ENCODE data around the gene VWF.

Gene VWF

DNA sequence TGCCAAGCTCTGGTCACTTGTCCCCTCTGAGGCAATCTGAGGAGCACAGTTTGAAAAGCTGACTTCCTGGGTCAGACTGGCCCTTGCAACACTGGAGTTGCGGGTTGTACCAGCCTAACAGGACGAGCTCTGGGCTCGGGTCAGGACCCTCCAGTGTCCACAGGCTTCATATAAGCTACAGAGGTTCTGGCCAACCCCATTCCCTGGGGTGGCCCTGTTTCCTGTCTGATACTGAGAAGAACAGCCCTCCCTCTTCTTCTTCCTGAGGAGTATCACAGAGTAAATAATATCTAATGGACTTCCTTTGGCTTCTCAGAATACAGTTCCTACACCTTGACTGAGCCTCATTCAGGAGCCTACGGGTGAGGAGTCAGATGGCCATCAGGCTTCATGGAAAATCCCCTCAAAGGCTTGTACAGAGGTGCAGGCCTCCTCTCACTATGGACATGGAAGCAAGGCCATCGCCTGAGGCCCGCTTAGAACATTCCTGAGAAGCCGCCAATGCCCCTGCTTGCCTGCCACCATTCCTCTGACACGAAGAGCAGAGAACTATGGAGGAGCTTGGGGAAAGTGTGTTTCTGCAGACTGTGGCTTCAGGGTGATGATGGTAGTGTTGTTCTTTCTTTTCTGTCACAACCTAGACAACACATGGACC, 150.9 kb downstream of the VWF start:
- Histone ChIP-seq H3K4me1 (ENCODE audit: insufficient read depth, low read length) (no peaks in the 10 kb centered on the region), H3K27me3 (ENCODE audit: insufficient read depth, low read length) (no peaks in the 10 kb centered on the region), H3K9me3 (ENCODE audit: low read length) (no peaks in the 10 kb centered on the region)

DNA sequence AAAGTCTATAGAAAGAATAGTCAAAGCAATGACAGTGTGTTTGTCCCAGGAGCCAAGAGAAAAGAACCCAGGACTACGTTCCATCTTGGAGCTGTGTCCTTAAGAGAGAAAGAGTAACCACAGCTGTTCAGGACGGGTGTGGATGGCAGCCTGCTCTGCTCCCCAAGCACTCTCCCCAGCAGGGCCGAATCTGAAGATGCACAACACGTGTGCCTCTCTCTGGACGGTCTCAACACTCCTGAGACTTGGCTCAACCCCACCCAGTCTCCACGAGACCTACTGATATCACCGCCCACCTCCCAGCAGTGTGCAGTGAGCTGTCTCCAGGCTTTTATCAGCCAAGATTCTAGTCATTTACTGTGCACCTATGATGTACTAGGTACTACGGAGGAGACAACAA, 152.1 kb downstream of the VWF start:
- H3K4me3 ChIP-seq (ENCODE audit: low read length): no peak overlapping the region
- no peak overlapping the region for H2AFZ ChIP-seq (ENCODE audit: low read depth, low read length)
- no peaks in the 10 kb centered on the region for H3K4me1 ChIP-seq (ENCODE audit: insufficient read depth, low read length)
- H3K9me3 ChIP-seq (ENCODE audit: low read length): no peaks in the 10 kb centered on the region
- no peaks in the 10 kb centered on the region for H3K27me3 ChIP-seq (ENCODE audit: insufficient read depth, low read length)
- H3K36me3 ChIP-seq (ENCODE audit: insufficient read depth, low read length): no peaks in the 10 kb centered on the region

More for the DNA sequence above, 150.9 kb downstream of the VWF start:
- Histone ChIP-seq H2AFZ (ENCODE audit: low read depth, low read length) (no peak overlapping the region), H3K4me3 (ENCODE audit: low read length) (no peak overlapping the region), H3K36me3 (ENCODE audit: insufficient read depth, low read length) (no peaks in the 10 kb centered on the region)

DNA sequence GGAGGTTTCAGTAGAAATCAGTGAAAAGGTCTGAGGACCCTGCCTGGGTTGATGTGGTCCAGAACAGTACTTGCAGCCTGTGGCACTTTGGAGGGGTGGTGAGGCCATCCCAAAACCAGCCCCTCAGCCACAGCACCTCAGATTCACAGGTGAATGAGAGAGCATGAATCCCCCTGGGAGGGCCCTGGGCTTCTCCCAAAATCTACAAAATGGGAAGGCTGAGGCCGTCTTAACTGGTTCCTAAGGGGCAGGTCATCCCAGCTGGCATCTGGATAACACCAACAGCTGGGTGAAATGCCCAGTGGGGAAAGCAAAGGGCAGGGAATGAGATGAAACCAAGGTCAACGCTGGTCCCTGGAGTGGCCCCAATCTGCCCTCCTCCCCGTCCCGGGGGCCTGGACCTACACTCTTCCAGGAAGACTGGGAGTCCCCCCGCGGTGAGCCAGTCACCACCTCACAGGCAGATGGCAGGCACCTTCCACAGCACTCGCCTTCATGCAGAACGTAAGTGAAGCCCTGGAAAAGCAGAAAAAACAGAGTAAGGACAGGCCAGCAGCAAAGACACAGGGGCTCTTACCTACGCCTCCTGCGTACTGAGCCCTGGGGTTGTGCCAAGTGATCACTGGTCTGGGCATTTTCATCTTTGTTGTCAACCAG, 153.1 kb downstream of the VWF start:
- H3K9me3 ChIP-seq (ENCODE audit: low read length): no peaks in the 10 kb centered on the region
- H2AFZ ChIP-seq (ENCODE audit: low read depth, low read length): no peak overlapping the region
- H3K4me1 ChIP-seq (ENCODE audit: insufficient read depth, low read length): no peaks in the 10 kb centered on the region
- no peaks in the 10 kb centered on the region for H3K36me3 ChIP-seq (ENCODE audit: insufficient read depth, low read length)
- H3K27me3 ChIP-seq (ENCODE audit: insufficient read depth, low read length): no peaks in the 10 kb centered on the region
- H3K4me3 ChIP-seq (ENCODE audit: low read length): no peak overlapping the region

DNA sequence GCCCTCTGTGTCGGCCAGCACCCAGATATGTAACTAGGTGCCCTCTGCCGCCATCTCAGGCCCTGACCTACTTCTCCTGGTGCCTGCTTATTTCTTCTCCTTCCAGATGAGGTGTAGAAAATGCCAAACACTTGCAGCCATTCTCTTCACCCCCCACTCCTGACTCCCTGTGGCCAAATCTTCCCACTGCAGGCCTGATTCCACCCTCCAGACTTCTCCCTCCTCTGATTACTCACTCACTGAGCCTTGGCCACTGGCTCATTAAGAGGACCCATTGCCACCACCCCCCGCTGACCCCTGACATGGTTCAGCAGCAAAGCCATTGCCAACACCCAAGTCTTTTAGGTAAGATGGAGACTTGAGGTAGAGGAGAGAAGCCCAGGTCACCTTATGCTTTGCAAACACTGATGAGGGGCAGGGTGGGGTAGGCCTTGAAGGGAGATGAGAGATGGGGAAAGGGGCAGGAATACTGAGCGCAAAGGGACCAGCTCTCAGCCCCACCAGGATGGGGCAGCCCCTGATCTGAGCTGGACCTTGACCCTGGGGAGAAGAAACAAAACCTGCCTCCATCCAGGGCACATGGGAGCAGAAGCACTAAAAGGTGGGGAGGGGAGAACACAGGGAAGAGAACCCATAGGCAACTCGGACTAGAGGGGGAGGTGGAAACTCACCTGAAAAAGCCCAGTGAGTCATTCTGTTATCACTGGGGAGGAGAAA, 154.3 kb downstream of the VWF start:
- Histone ChIP-seq H2AFZ (ENCODE audit: low read depth, low read length) (no peak overlapping the region), H3K4me3 (ENCODE audit: low read length) (no peak overlapping the region), H3K36me3 (ENCODE audit: insufficient read depth, low read length) (no peaks in the 10 kb centered on the region), H3K9me3 (ENCODE audit: low read length) (no peaks in the 10 kb centered on the region), H3K27me3 (ENCODE audit: insufficient read depth, low read length) (peaks cover 2% of the 10 kb centered on the region), H3K4me1 (ENCODE audit: insufficient read depth, low read length) (no peaks in the 10 kb centered on the region)

DNA sequence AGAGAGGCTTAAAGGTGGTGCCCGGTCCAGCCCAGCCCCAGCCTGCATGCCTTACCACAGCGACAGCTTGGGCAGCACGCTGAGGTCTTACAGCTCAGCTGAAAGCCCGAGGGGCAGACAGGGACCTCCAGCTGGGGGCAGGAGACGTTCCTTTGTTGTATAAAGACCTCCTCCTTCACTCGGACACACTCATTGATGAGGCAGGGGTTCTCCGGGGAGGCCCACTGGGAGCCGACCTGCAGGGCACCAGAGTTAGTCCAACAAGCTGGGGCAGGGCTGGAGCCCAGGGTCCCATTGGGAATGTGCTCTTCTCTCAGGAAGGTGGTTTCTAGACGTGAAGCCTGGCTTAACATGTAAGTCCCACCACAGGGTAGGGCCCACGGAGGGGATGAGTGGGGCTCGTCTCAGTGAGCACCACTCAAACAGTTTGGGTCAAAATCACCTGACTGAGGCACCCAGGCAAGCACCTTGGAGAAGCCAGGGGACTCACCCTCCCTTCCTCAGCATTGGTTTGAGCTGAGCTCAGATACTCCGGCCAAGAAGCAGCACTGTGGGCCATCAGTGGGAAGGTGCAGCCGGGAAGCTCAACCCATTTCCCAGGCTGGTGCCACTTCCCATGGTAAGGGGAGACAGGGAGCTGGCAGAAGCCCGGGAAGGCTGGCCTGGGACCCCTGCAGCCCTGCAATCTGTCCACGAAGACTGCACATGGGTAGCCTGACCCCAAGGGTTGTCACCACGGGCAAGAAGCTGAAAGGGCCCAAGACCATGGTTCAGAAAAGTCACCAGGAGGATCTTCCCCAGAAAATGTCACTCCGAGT, 155.1 kb downstream of the VWF start:
- H3K9me3 ChIP-seq (ENCODE audit: low read length): no peaks in the 10 kb centered on the region
- H2AFZ ChIP-seq (ENCODE audit: low read depth, low read length): no peak overlapping the region
- no peaks in the 10 kb centered on the region for H3K36me3 ChIP-seq (ENCODE audit: insufficient read depth, low read length)
- peaks cover 7% of the 10 kb centered on the region for H3K27me3 ChIP-seq (ENCODE audit: insufficient read depth, low read length)
- no peak overlapping the region for H3K4me3 ChIP-seq (ENCODE audit: low read length)
- peaks cover 2% of the 10 kb centered on the region for H3K4me1 ChIP-seq (ENCODE audit: insufficient read depth, low read length)

DNA sequence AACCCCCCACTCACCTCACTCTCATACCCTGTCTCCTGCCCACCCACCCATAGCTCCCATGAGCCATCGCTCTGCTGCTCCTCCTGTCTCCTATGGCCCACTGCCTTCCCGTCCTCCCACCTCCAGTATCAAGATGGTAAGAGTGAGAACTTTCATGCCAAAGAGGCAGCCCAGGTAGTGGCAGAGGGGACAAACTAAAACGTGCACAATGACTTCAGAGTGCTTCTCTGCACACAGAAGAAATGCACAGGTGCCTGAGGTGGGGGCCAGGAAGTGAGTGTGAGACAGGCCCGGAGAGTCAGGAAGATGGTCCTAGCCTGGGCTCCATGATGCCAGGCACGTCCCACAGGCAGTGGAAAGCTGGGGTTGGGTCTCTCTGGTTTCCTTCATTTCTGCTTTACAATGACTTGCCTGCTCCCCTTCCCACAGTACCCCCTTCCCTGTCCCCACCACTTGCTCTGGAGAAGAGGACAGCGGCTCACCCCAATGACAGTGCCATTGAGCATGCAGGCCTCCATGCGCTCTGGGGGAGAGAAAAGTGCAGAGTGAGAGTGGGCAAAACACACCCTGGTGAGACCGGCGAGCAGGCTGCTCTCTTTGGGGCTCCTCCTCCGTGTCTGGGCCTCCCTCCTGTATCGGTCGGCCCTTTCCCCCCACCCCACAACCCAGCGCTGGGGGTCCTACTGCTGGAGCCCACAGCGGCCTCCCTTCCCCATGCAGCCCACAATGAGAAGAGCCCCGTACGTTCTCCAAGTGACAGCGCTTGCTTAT, 156.6 kb downstream of the VWF start:
- Histone ChIP-seq H3K36me3 (ENCODE audit: insufficient read depth, low read length) (no peaks in the 10 kb centered on the region), H2AFZ (ENCODE audit: low read depth, low read length) (no peak overlapping the region), H3K27me3 (ENCODE audit: insufficient read depth, low read length) (peaks cover 10% of the 10 kb centered on the region)

DNA sequence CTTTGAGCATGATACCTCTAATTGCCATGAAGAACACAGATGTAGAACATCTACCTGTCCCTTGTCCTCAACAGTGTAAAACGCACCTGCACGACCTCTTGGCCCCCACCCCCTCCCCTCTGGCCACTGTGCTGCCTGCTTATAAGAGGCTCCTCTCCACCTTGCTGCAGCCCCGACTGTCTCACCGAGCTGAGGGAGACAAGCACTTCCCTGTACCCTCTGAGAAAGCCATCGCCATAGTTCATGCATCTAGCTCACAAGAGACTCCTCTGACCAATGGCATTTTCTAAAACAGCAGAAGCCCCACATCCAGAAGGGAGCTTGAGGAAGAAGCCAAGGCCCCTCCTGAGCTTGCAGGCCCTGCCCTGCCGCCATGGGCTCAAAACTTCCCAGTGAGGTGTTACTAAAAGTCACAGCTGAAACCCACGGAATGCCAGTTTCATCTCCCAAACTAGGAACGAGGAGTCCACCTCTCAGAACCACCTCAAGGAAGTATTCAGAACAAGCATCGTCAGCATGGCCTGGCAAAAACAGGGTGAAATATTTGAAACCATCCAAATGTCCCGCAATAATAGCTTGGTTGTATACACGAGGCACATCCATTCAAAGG, 157.9 kb downstream of the VWF start:
- H3K9me3 ChIP-seq (ENCODE audit: low read length): no peaks in the 10 kb centered on the region
- peaks cover 10% of the 10 kb centered on the region for H3K27me3 ChIP-seq (ENCODE audit: insufficient read depth, low read length)
- no peaks in the 10 kb centered on the region for H3K36me3 ChIP-seq (ENCODE audit: insufficient read depth, low read length)
- H3K4me3 ChIP-seq (ENCODE audit: low read length): no peak overlapping the region
- H3K4me1 ChIP-seq (ENCODE audit: insufficient read depth, low read length): peaks cover 2% of the 10 kb centered on the region
- no peak overlapping the region for H2AFZ ChIP-seq (ENCODE audit: low read depth, low read length)

More for the DNA sequence above, 156.6 kb downstream of the VWF start:
- H3K9me3 ChIP-seq (ENCODE audit: low read length): no peaks in the 10 kb centered on the region
- peaks cover 2% of the 10 kb centered on the region for H3K4me1 ChIP-seq (ENCODE audit: insufficient read depth, low read length)
- no peak overlapping the region for H3K4me3 ChIP-seq (ENCODE audit: low read length)

DNA sequence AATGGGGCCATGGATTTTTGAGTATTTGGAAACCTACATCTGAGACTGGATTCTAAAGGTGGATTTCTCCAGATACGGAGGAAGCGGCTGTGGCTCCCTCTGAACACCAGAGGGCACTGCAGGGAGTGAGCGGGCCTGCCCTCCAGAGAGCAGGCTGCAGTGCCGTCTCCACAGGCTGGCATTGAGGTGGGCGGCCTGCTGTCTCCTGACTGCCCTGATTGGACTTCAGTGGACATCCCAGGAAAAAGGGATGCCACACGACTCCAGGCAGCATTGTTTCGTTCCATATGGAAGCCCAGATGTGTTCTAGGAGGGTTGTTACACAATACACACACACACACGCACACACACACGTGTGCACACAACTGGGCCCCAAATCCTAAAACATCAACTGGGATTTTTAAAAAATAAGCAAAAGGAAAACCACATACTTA, 158.5 kb downstream of the VWF start:
- Histone ChIP-seq H3K4me3 (ENCODE audit: low read length) (no peak overlapping the region), H3K9me3 (ENCODE audit: low read length) (no peaks in the 10 kb centered on the region), H3K27me3 (ENCODE audit: insufficient read depth, low read length) (peaks cover 10% of the 10 kb centered on the region), H3K36me3 (ENCODE audit: insufficient read depth, low read length) (no peaks in the 10 kb centered on the region), H2AFZ (ENCODE audit: low read depth, low read length) (no peak overlapping the region), H3K4me1 (ENCODE audit: insufficient read depth, low read length) (peaks cover 2% of the 10 kb centered on the region)

DNA sequence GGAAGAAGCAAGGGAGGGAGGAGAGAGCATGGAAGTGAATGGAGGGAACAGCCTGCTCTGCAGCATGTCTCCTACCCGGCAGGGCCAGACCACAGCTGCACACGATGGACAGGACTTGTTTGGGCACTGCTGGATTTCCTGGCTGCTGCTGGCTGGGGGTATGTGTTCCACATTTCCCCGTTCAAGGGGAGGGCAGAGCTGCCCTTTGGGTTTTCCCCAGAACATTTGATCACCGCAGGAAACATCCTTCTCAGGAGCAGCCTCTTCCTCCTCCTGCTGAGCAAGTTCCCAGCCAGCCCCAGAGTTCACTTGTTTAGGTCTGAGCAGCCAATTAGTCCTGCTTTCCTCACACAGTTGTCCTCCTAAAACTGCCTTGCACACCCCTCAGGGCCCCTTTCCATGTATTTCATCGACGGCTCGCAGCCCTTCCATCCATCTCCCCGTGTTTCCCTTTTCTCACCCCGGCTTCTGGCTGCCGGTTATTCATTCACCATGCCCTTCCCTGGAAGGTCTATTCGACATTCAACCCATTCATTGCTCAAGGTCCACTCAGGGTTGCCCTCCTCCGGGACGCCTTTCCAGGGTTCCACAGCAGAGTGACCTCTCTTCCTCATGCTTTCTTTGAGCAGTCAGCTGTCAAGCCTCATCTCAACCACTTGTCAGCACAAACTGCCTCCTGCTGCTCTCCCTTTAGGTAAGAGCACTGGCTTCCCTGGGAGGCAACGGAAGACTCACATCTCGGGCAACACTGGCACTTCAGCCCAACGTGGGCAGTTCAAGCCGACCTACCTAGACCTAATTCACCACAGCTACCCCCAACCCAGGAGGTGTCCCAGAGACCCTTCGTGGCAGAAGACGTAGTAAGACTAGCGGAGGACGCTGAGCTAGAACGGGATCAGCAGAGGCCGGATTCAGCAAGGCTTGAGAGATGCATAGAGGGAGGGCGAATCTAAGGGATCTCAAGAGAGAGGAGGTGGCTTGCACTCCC, 159.3 kb downstream of the VWF start:
- Histone ChIP-seq H3K27me3 (ENCODE audit: insufficient read depth, low read length) (peaks cover 10% of the 10 kb centered on the region), H3K4me1 (ENCODE audit: insufficient read depth, low read length) (peaks cover 2% of the 10 kb centered on the region), H3K9me3 (ENCODE audit: low read length) (no peaks in the 10 kb centered on the region), H3K4me3 (ENCODE audit: low read length) (no peak overlapping the region), H2AFZ (ENCODE audit: low read depth, low read length) (no peak overlapping the region), H3K36me3 (ENCODE audit: insufficient read depth, low read length) (no peaks in the 10 kb centered on the region)

DNA sequence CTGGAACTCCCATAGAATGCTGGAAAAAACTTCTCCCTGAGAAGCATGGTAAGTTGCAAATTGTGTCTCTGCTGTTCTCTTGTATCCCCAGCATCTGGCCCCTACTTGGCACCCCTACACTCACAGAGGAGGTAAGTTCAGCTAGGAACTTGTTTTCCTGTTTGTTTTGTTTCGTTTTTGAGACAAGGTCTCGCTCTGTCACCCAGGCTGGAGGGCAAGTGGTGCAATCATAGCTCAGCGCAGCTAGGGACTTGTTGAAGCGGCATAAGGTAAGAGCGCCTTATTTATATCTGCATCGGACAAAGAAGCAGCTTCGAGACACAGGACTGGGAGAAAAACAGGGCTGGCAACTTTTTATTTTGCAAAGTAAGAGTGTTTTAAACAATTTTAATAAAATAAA, 161.0 kb downstream of the VWF start:
- Histone ChIP-seq H2AFZ (ENCODE audit: low read depth, low read length) (no peak overlapping the region), H3K36me3 (ENCODE audit: insufficient read depth, low read length) (no peaks in the 10 kb centered on the region), H3K4me1 (ENCODE audit: insufficient read depth, low read length) (peaks cover 2% of the 10 kb centered on the region), H3K27me3 (ENCODE audit: insufficient read depth, low read length) (peaks cover 10% of the 10 kb centered on the region), H3K4me3 (ENCODE audit: low read length) (no peak overlapping the region), H3K9me3 (ENCODE audit: low read length) (no peaks in the 10 kb centered on the region)

DNA sequence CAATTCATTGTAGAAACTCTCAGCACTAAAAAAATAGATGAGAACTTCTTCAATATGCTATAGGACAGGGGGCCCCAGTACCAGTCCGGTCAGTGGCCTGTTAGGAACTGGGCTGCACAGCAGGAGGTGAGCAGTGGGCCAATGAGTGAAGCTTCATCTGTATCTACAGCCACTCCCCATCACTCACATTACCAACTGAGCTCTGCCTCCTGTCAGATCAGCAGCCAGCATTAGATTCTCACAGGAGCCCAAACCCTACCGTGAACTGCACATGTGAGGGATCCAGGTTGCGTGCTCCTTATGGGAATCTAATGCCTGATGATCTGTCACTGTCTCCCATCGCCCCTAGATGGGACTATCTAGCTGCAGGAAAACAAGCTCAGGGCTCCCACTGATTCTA, 163.7 kb downstream of the VWF start:
- Histone ChIP-seq H3K27me3 (ENCODE audit: insufficient read depth, low read length) (peaks cover 10% of the 10 kb centered on the region), H3K9me3 (ENCODE audit: low read length) (no peaks in the 10 kb centered on the region), H2AFZ (ENCODE audit: low read depth, low read length) (no peak overlapping the region), H3K36me3 (ENCODE audit: insufficient read depth, low read length) (no peaks in the 10 kb centered on the region), H3K4me3 (ENCODE audit: low read length) (no peak overlapping the region), H3K4me1 (ENCODE audit: insufficient read depth, low read length) (peaks cover 2% of the 10 kb centered on the region)

Measured in neuron (in vitro differentiated cells).